Tibial artery (tissue), 4 donors: ENCODE results near the gene C11orf87.

Experiments used
- DNase-seq, 2 donors: peaks; one replicate each; pipeline ENCODE4 v3.0.0-alpha.2; 2019
- H3K27ac ChIP-seq, 2 donors: fragments of 200-600 bp; sonication (generic) in 1 of 2; 1 replicate in 1 of 2; 2 replicates in 1 of 2; pipeline ENCODE4 v1.5.1; 2018 to 2019; ENCODE audit warnings: mild to moderate bottlenecking in 1 of 2
- H3K27me3 ChIP-seq, 2 donors: fragments of 200-600 bp; sonication (generic) in 1 of 2; one replicate each; pipeline versions ENCODE4 v1.5.1 to v1.6.0; 2016 to 2019
- H3K36me3 ChIP-seq, 3 donors: fragments of 200-600 bp; sonication (generic) in 2 of 3; one replicate each; pipeline ENCODE4 v1.5.1; 2016 to 2019; ENCODE audit warnings: mild to moderate bottlenecking in 2 of 3
- H3K4me1 ChIP-seq, 4 donors: fragments of 200-600 bp; sonication (generic) in 2 of 4; 1 replicate in 3 of 4; 2 replicates in 1 of 4; pipeline ENCODE4 v1.5.1; 2016 to 2019
- H3K4me3 ChIP-seq, 2 donors: fragments of 200-600 bp; sonication (generic) in 1 of 2; 1 replicate in 1 of 2; 2 replicates in 1 of 2; pipeline ENCODE4 v1.5.1; 2018 to 2019; ENCODE audit warnings: mild to moderate bottlenecking in 2 of 2
- H3K9me3 ChIP-seq, 3 donors: fragments of 200-600 bp; sonication (generic) in 1 of 3; one replicate each; pipeline ENCODE4 v1.5.1; 2016 to 2019
- CTCF ChIP-seq, 2 experiments: fragments of 200-600 bp in 1 of 2; fragments of 450-650 bp in 1 of 2; IDR thresholded peaks; one replicate each; pipeline ENCODE4 v1.5.1; 2017 to 2019; ENCODE audit warnings: antibody characterized with exemption in 2 of 2, mild to moderate bottlenecking in 1 of 2, moderate library complexity in 1 of 2
- intact Hi-C: fragments of 100-400 bp; cut with DNase I; formaldehyde crosslinking; loops from one replicate; pipeline ENCODE4 v1.15.0; 2023; ENCODE audit warnings: low total_unique reads

The C11orf87 gene

GRCh38 chr11:109426442-109427240 is 4.7 kb downstream of the C11orf87 start:
- Histone ChIP-seq H3K36me3 (no peaks in the 10 kb centered on the region), H3K4me3 (no peak overlapping the region), H3K27ac (no peak overlapping the region), H3K4me1 (peaks cover 0 to 28% (median 16%) of the 10 kb centered on the region in 4 donors), H3K27me3 (peaks cover 0 to 36% of the 10 kb centered on the region in 2 donors), H3K9me3 (no peaks in the 10 kb centered on the region)
- no peak for TF ChIP-seq CTCF (IDR thresholded peaks at IDR 0.05)
- intact Hi-C loops = no loop called here
- no peak for DNase-seq

- H3K9me3 ChIP-seq = no peaks in the 10 kb centered on the region
- intact Hi-C loops = no loop called here
- DNase-seq = no peak
- no peak overlapping the region for H3K4me3 ChIP-seq
- TF ChIP-seq CTCF (IDR thresholded peaks at IDR 0.05) = no peak
- peaks cover 0 to under 1% of the 10 kb centered on the region in 2 donors for H3K27me3 ChIP-seq
- H3K4me1 ChIP-seq = no peaks in the 10 kb centered on the region
- H3K36me3 ChIP-seq = no peaks in the 10 kb centered on the region
- no peak overlapping the region for H3K27ac ChIP-seq
These were observed 10.1 kb downstream of the C11orf87 start for GRCh38 chr11:109432105-109432504.

GRCh38 chr11:109433753-109434256 is 11.8 kb downstream of the C11orf87 start:
- no peaks in the 10 kb centered on the region for H3K36me3 ChIP-seq
- H3K27ac ChIP-seq = no peak overlapping the region
- TF ChIP-seq CTCF (IDR thresholded peaks at IDR 0.05) = no peak
- H3K4me1 ChIP-seq = no peaks in the 10 kb centered on the region
- H3K4me3 ChIP-seq = no peak overlapping the region
- intact Hi-C loops = no loop called here
- no peaks in the 10 kb centered on the region for H3K9me3 ChIP-seq
- H3K27me3 ChIP-seq = no peaks in the 10 kb centered on the region
- DNase-seq = no peak

GRCh38 chr11:109435121-109435742 is 13.2 kb downstream of the C11orf87 start:
- no peak for DNase-seq
- Histone ChIP-seq H3K4me1 (no peaks in the 10 kb centered on the region), H3K9me3 (no peaks in the 10 kb centered on the region), H3K36me3 (no peaks in the 10 kb centered on the region), H3K4me3 (no peak overlapping the region), H3K27me3 (no peaks in the 10 kb centered on the region), H3K27ac (no peak overlapping the region)
- TF ChIP-seq CTCF (IDR thresholded peaks at IDR 0.05) = no peak
- intact Hi-C loops = no loop called here

- intact Hi-C loops = no loop called here
- no peak overlapping the region for H3K4me3 ChIP-seq
- H3K9me3 ChIP-seq = no peaks in the 10 kb centered on the region
- DNase-seq = no peak
- no peaks in the 10 kb centered on the region for H3K36me3 ChIP-seq
- TF ChIP-seq CTCF (IDR thresholded peaks at IDR 0.05) = no peak
- H3K27me3 ChIP-seq = no peaks in the 10 kb centered on the region
- H3K27ac ChIP-seq = no peak overlapping the region
- H3K4me1 ChIP-seq = no peaks in the 10 kb centered on the region
These were observed 17.7 kb downstream of the C11orf87 start for GRCh38 chr11:109439684-109440083.
